K562 (cell line): Measurements from ENCODE around the gene HPD. TPM values are rescaled to one million over a fixed set of nuclear protein-coding genes. Genes with fewer than 3 reads are reported as not detected.

Experiments
- BHLHE40 ChIP-seq: IDR thresholded peaks from 2 replicates; pipeline ENCODE4 v1.6.1; 2011; ENCODE audit warnings: low read length, improper control_type of control experiment
- CBX8 ChIP-seq: fragments of 200-600 bp; sonication (generic); IDR thresholded peaks from 2 replicates; pipeline ENCODE4 v1.6.1; 2012; ENCODE audit warnings: borderline replicate concordance, mixed run types, low read depth, mild to moderate bottlenecking, moderate library complexity, mixed read lengths, low read length, control low read depth, inconsistent platforms; ENCODE audit not compliant: poor library complexity, severe bottlenecking; ENCODE audit errors: extremely low read depth
- CCAR2 ChIP-seq: fragments of 200-400 bp; formaldehyde crosslinking; IDR thresholded peaks from 2 replicates; pipeline ENCODE4 v1.6.1; 2017; ENCODE audit warnings: mild to moderate bottlenecking, low read depth, low read length
- CTBP1 ChIP-seq: fragments of 450-650 bp; IDR thresholded peaks from 2 replicates; pipeline ENCODE4 v1.6.1; 2016; ENCODE audit warnings: borderline replicate concordance
- DACH1 ChIP-seq: fragments of 450-650 bp; IDR thresholded peaks from 2 replicates; pipeline ENCODE4 v1.6.1; 2018; ENCODE audit not compliant: partially characterized antibody
- ERF ChIP-seq: fragments of 450-650 bp; formaldehyde crosslinking; IDR thresholded peaks from 2 replicates; pipeline ENCODE4 v1.4.0; 2020; ENCODE audit warnings: mild to moderate bottlenecking, mixed read lengths
- ESRRA ChIP-seq: fragments of 450-650 bp; IDR thresholded peaks from 2 replicates; pipeline ENCODE4 v1.6.1; 2014; ENCODE audit warnings: low read depth, mild to moderate bottlenecking, moderate library complexity, borderline replicate concordance
- GABPB1 ChIP-seq: sonication (generic); formaldehyde crosslinking; IDR thresholded peaks from 2 replicates; pipeline ENCODE4 v1.8.0; 2022; ENCODE audit warnings: mild to moderate bottlenecking, missing genetic modification reagents
- GTF2A2 ChIP-seq: IDR thresholded peaks from 2 replicates; pipeline ENCODE4 v1.6.1; 2016; ENCODE audit warnings: mild to moderate bottlenecking, missing genetic modification characterization, missing compliant biosample characterization
- MAFF ChIP-seq: IDR thresholded peaks from 2 replicates; pipeline ENCODE4 v1.6.1; 2012; ENCODE audit warnings: low read length, improper control_type of control experiment
- MEF2D ChIP-seq: conservative IDR thresholded peaks from 2 replicates; pipeline ENCODE4 v1.6.1; 2016; ENCODE audit warnings: low read depth, missing genetic modification characterization, missing compliant biosample characterization
- NCOR1 ChIP-seq: fragments of 450-650 bp; IDR thresholded peaks from 2 replicates; pipeline ENCODE4 v1.6.1; 2016; ENCODE audit warnings: mild to moderate bottlenecking, moderate library complexity
- NR3C1 ChIP-seq: sonication (generic); formaldehyde crosslinking; IDR thresholded peaks from 2 replicates; pipeline ENCODE4 v1.8.1; 2022; ENCODE audit warnings: missing genetic modification reagents
- PURB ChIP-seq: sonication (generic); formaldehyde crosslinking; IDR thresholded peaks from 2 replicates; pipeline ENCODE4 v1.9.0; 2021; ENCODE audit warnings: low read depth, mild to moderate bottlenecking, missing genetic modification reagents
- RHOXF2B ChIP-seq: fragments of 250-450 bp; sonication (Bioruptor Pico); conservative IDR thresholded peaks from 2 replicates; pipeline ENCODE4 v1.5.1; 2021
- TFAM ChIP-seq: fragments of 250-450 bp; sonication (Bioruptor Pico); conservative IDR thresholded peaks from 2 replicates; pipeline ENCODE4 v1.5.0; 2021; ENCODE audit warnings: mild to moderate bottlenecking, moderate library complexity
- WHSC1 ChIP-seq: IDR thresholded peaks from one replicate; pipeline ENCODE4 v1.6.1; 2012; ENCODE audit warnings: low read length, control low read depth, inconsistent platforms
- ZBTB17 ChIP-seq: fragments of 450-650 bp; formaldehyde crosslinking; IDR thresholded peaks from 2 replicates; pipeline ENCODE4 v1.4.0; 2020; ENCODE audit warnings: mild to moderate bottlenecking
- ZNF766 ChIP-seq: fragments of 200-800 bp; sonication (Bioruptor generic); conservative IDR thresholded peaks from 2 replicates; pipeline ENCODE4 v1.6.1; 2016; ENCODE audit warnings: missing genetic modification characterization, missing compliant biosample characterization
- polyA plus RNA-seq, 8 experiments: library from polyadenylated mRNA; depleted of rRNA in 4 of 8; stranded (reverse) in 5 of 8; unstranded in 3 of 8; fragments of >200 nt; fragmentation: Nextera tagmentation in 2 of 8; fragmentation: Illumina TruSeq in 1 of 8; extraction: Ambion mirVana in 2 of 8; extraction: Trizol in 1 of 8; gene quantifications; 2 replicates each; pipeline versions ENCODE4 v1.2.1 to v1.2.3, GENCODE V29; 2011 to 2014; ENCODE audit warnings: inconsistent platforms in 1 of 8, missing spikeins in 1 of 8
- total RNA-seq, 7 experiments: library from RNA; depleted of rRNA in 6 of 7; stranded (reverse); fragments of >200 nt in 6 of 7; fragmentation: Illumina TruSeq in 2 of 7; extraction: Trizol in 2 of 7; gene quantifications; 2 replicates each; pipeline versions ENCODE4 v1.2.1 to v1.2.3, GENCODE V29; 2011 to 2021; ENCODE audit warnings: low replicate concordance in 1 of 7
- TF ChIP-seq, protein P1 (sequence below): sonication (generic); IDR thresholded peaks from 2 replicates; pipeline ENCODE4 v1.6.1; 2016
- TF ChIP-seq, protein P2 (sequence below): sonication (generic); formaldehyde crosslinking; IDR thresholded peaks from 2 replicates; pipeline ENCODE4 v1.8.1; 2023; ENCODE audit warnings: mild to moderate bottlenecking, missing genetic modification reagents
- TF ChIP-seq, protein P3 (sequence below): fragments of 450-650 bp; IDR thresholded peaks from 2 replicates; pipeline ENCODE4 v1.6.1; 2016; ENCODE audit warnings: antibody characterized with exemption
- TF ChIP-seq, protein P4 (sequence below): fragments of 450-650 bp; IDR thresholded peaks from one replicate; pipeline ENCODE4 v1.6.1; 2018; ENCODE audit warnings: mild to moderate bottlenecking, moderate library complexity; ENCODE audit not compliant: partially characterized antibody

HPD gene
- total and polyA plus RNA-seq, 9 of the 15 experiments (the other 6 are each of a cell fraction or from before 2014, with no cell fraction given): 0.06 to 0.29 (median 0.07) TPM; not detected in 4

DNA sequence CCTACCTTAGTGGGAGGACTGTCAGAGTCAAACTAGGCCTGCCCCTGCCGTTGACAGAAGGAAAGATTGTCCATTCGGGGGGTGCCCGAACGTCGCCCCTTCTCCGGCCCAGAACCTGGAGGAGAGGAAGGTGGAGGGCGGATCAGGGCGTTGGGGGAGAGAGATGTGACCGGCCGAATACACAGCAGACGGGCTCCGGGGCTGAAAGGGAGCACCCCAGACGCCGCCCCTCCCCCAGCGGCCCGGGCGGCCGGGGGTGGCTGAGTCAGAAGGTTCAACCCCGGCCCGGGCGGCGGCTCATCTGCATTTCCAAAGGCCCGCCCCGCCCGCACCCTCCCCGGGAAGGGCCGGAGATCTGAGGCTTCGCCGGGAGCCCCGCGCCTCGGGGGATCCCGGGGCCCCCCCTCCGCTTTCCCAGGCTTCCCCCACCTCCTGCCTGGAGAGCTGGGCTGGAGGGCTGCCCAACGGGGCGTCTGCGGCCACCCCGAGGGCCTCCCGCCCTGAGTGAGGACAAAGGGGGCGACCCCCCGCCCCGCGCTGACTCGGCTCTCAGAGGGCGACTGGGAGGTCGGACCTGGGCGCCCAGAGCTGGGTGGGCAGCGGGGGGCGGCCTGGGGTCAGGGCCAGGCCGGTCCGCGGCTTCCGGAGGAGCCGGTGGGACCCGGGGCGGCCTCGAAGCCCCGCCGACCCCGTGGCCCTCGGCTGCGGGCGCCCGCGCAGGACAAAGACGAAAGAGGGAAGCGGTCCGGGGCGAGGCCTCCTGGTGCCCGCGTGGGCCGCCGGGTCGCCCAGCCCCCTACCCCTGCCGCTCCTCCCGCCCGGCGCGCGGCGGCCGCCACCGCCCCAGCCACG lies 58.6 kb downstream of the HPD start (continued):
- TF ChIP-seq, protein P1, sequence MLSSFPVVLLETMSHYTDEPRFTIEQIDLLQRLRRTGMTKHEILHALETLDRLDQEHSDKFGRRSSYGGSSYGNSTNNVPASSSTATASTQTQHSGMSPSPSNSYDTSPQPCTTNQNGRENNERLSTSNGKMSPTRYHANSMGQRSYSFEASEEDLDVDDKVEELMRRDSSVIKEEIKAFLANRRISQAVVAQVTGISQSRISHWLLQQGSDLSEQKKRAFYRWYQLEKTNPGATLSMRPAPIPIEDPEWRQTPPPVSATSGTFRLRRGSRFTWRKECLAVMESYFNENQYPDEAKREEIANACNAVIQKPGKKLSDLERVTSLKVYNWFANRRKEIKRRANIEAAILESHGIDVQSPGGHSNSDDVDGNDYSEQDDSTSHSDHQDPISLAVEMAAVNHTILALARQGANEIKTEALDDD: no peak
- TF ChIP-seq GTF2A2 (no peak), ZBTB17 (CRISPR knock-in tag) (peak; percentile 56), ERF (CRISPR knock-in tag) (peak; percentile 51; the same call in 1 of the 2 replicates), MAFF (no peak), TFAM (no peak), NR3C1 (CRISPR knock-in tag) (no peak), CTBP1 (peak; percentile 15; the same call in 1 of the 2 replicates), PURB (CRISPR knock-in tag) (no peak), CCAR2 (no peak), RHOXF2B (CRISPR knock-in tag) (no peak), BHLHE40 (peak; percentile 19; the same call in 1 of the 2 replicates), ESRRA (no peak), CBX8 (no peak), WHSC1 (no peak), MEF2D (tag) (no peak), GABPB1 (CRISPR knock-in tag) (no peak; the same call in 1 of the 2 replicates), DACH1 (no peak), ZNF766 (CRISPR knock-in tag) (no peak; the same call in 1 of the 2 replicates), NCOR1 (peak; percentile 80)
- TF ChIP-seq, protein P2, sequence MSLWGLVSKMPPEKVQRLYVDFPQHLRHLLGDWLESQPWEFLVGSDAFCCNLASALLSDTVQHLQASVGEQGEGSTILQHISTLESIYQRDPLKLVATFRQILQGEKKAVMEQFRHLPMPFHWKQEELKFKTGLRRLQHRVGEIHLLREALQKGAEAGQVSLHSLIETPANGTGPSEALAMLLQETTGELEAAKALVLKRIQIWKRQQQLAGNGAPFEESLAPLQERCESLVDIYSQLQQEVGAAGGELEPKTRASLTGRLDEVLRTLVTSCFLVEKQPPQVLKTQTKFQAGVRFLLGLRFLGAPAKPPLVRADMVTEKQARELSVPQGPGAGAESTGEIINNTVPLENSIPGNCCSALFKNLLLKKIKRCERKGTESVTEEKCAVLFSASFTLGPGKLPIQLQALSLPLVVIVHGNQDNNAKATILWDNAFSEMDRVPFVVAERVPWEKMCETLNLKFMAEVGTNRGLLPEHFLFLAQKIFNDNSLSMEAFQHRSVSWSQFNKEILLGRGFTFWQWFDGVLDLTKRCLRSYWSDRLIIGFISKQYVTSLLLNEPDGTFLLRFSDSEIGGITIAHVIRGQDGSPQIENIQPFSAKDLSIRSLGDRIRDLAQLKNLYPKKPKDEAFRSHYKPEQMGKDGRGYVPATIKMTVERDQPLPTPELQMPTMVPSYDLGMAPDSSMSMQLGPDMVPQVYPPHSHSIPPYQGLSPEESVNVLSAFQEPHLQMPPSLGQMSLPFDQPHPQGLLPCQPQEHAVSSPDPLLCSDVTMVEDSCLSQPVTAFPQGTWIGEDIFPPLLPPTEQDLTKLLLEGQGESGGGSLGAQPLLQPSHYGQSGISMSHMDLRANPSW (CRISPR knock-in tag): no peak
- TF ChIP-seq, protein P3, sequence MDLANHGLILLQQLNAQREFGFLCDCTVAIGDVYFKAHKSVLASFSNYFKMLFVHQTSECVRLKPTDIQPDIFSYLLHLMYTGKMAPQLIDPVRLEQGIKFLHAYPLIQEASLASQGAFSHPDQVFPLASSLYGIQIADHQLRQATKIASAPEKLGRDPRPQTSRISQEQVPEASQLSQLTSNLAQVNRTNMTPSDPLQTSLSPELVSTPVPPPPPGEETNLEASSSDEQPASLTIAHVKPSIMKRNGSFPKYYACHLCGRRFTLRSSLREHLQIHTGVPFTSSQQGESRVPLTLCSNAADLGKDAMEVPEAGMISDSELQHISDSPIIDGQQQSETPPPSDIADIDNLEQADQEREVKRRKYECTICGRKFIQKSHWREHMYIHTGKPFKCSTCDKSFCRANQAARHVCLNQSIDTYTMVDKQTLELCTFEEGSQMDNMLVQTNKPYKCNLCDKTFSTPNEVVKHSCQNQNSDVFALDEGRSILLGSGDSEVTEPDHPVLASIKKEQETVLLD: no peak
- TF ChIP-seq, protein P4, sequence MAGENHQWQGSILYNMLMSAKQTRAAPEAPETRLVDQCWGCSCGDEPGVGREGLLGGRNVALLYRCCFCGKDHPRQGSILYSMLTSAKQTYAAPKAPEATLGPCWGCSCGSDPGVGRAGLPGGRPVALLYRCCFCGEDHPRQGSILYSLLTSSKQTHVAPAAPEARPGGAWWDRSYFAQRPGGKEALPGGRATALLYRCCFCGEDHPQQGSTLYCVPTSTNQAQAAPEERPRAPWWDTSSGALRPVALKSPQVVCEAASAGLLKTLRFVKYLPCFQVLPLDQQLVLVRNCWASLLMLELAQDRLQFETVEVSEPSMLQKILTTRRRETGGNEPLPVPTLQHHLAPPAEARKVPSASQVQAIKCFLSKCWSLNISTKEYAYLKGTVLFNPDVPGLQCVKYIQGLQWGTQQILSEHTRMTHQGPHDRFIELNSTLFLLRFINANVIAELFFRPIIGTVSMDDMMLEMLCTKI: no peak
